Adrenal gland (tissue), 5 donors: ENCODE measurements around the gene PAPLN.

ENCODE experiments used
- POLR2A ChIP-seq, 2 donors: fragments of 450-650 bp; IDR thresholded peaks; one replicate each; pipeline ENCODE4 v1.6.1; 2017; ENCODE audit warnings: antibody characterized with exemption in 2 of 2, mild to moderate bottlenecking in 2 of 2, moderate library complexity in 1 of 2
- TF ChIP-seq, protein P1 (sequence below), 6 experiments: fragments of 450-650 bp in 4 of 6; fragments of 200-600 bp in 2 of 6; sonication (generic) in 1 of 6; IDR thresholded peaks; 1 replicate in 5 of 6; 2 replicates in 1 of 6; pipeline versions ENCODE4 v1.5.1 to v1.8.0; 2016 to 2021; ENCODE audit warnings: antibody characterized with exemption in 6 of 6, mild to moderate bottlenecking in 2 of 6, moderate library complexity in 1 of 6
- donor health status: DM: no; HTN: no; CAD: no.

GRCh38 chr14:73244541-73245290, 7.4 kb downstream of the PAPLN start:
- TF ChIP-seq, protein P1, sequence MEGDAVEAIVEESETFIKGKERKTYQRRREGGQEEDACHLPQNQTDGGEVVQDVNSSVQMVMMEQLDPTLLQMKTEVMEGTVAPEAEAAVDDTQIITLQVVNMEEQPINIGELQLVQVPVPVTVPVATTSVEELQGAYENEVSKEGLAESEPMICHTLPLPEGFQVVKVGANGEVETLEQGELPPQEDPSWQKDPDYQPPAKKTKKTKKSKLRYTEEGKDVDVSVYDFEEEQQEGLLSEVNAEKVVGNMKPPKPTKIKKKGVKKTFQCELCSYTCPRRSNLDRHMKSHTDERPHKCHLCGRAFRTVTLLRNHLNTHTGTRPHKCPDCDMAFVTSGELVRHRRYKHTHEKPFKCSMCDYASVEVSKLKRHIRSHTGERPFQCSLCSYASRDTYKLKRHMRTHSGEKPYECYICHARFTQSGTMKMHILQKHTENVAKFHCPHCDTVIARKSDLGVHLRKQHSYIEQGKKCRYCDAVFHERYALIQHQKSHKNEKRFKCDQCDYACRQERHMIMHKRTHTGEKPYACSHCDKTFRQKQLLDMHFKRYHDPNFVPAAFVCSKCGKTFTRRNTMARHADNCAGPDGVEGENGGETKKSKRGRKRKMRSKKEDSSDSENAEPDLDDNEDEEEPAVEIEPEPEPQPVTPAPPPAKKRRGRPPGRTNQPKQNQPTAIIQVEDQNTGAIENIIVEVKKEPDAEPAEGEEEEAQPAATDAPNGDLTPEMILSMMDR (IDR thresholded peaks at IDR 0.05) = no peak
- no peak for TF ChIP-seq POLR2A (IDR thresholded peaks at IDR 0.05)
